Astrocyte (in vitro differentiated cells and primary cell): ENCODE results near the gene ATP10A.

Source experiments
- CTCF ChIP-seq: IDR thresholded peaks from 2 replicates; pipeline ENCODE4 v1.5.1; 2011; ENCODE audit warnings: low read depth, mild to moderate bottlenecking, inconsistent platforms, low read length, moderate library complexity; ENCODE audit not compliant: insufficient read depth
- EZH2 ChIP-seq: IDR thresholded peaks from 2 replicates; pipeline ENCODE4 v1.6.1; 2012; ENCODE audit warnings: mild to moderate bottlenecking, low read length, inconsistent platforms; ENCODE audit not compliant: insufficient read depth

GRCh38 chr15:25795712-25796111 is 67.4 kb downstream of the ATP10A start:
- TF ChIP-seq EZH2: no peak
- no peak for TF ChIP-seq CTCF
